ENCODE data around the gene APOD. TPM values are rescaled to one million over a fixed set of nuclear protein-coding genes. Genes with fewer than 3 reads are reported as not detected.

APOD gene
- total RNA-seq, 1 donor from 2014 or later = 549 TPM

DNA sequence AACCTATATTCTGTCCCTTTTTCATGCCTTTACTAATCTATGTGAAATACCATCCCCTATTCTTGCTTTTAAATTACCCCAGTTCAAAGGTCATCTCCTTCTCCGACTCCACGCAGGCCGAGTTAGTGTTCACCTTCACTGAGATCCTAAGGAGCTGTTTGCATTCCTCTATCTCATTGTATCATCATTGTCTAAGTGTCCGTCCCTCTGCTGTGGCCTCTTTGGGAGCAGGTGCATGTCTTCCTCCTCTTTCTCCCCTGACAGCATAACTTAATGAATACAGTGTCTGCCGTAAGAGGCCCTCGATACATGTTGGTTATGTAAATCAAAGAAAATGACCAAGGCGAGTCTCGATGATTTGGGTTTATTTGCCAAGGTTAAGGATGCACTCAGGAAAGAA, 35.7 kb downstream of the APOD start:
- no peak overlapping the region for H3K27ac ChIP-seq
- DNase-seq (ENCODE audit: extremely low spot score in 2 of 2) = no peak
- TF ChIP-seq, protein P1, sequence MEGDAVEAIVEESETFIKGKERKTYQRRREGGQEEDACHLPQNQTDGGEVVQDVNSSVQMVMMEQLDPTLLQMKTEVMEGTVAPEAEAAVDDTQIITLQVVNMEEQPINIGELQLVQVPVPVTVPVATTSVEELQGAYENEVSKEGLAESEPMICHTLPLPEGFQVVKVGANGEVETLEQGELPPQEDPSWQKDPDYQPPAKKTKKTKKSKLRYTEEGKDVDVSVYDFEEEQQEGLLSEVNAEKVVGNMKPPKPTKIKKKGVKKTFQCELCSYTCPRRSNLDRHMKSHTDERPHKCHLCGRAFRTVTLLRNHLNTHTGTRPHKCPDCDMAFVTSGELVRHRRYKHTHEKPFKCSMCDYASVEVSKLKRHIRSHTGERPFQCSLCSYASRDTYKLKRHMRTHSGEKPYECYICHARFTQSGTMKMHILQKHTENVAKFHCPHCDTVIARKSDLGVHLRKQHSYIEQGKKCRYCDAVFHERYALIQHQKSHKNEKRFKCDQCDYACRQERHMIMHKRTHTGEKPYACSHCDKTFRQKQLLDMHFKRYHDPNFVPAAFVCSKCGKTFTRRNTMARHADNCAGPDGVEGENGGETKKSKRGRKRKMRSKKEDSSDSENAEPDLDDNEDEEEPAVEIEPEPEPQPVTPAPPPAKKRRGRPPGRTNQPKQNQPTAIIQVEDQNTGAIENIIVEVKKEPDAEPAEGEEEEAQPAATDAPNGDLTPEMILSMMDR (IDR thresholded peaks at IDR 0.05) = no peak
- no peak for TF ChIP-seq POLR2AphosphoS5 (IDR thresholded peaks at IDR 0.05; ENCODE audit: insufficient read depth in 1 of 2, low read depth in 1 of 2)
- no peak for TF ChIP-seq POLR2A (IDR thresholded peaks at IDR 0.05)
- intact Hi-C loops (cut with DNase I) = loop anchor here (10.0 kb wide), 1 partner anchor 863 kb away; the partner anchor contains the start of gene FAM43A
- H3K36me3 ChIP-seq = no peaks in the 10 kb centered on the region
- no peaks in the 10 kb centered on the region for H3K9me3 ChIP-seq
- no peaks in the 10 kb centered on the region for H3K27me3 ChIP-seq
- H3K4me3 ChIP-seq = no peak overlapping the region
- peaks cover 44% of the 10 kb centered on the region for H3K4me1 ChIP-seq

GRCh38 chr3:195546130-195546560, 37.6 kb downstream of the APOD start:
- no peaks in the 10 kb centered on the region for H3K9me3 ChIP-seq
- intact Hi-C loops (cut with DNase I) = loop anchor here (10.0 kb wide), 1 partner anchor 861 kb away; the partner anchor contains the start of gene FAM43A
- H3K4me1 ChIP-seq = peaks cover 41% of the 10 kb centered on the region
- no peak overlapping the region for H3K4me3 ChIP-seq
- H3K27ac ChIP-seq = peak overlapping the region; percentile 35
- H3K36me3 ChIP-seq = no peaks in the 10 kb centered on the region
- H3K27me3 ChIP-seq = no peaks in the 10 kb centered on the region
- no peak for DNase-seq (ENCODE audit: extremely low spot score in 2 of 2)
- TF ChIP-seq, protein P1 (IDR thresholded peaks at IDR 0.05) = no peak
- TF ChIP-seq POLR2AphosphoS5 (IDR thresholded peaks at IDR 0.05; ENCODE audit: insufficient read depth in 1 of 2, low read depth in 1 of 2) = peak in 1 of 2 donors; percentile 52

DNA sequence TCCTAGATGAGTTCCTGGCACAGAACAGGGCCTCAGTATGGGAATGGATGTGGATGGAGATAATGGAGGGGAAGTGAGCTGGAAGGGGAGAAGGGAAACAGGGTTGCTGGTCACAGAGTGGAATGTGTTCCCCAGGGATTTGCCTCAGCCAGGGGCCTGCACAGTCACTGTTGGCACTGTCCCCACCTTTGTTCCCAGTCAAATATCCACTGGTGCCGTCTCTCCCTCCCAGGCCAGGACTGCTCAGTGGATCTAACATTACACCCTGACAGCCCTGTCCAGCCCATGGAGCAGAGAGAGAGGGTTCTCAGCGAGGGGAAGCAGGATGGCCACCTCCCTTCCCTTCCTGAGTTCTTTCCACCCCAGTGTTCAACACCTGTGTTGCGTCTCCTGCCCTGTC, 39.1 kb downstream of the APOD start:
- H3K27ac ChIP-seq = peak overlapping the region; percentile 86
- H3K27me3 ChIP-seq = no peaks in the 10 kb centered on the region
- intact Hi-C loops (cut with DNase I) = loop anchor here (10.0 kb wide), 1 partner anchor 860 kb away; the partner anchor contains the start of gene FAM43A
- no peak overlapping the region for H3K4me3 ChIP-seq
- peaks cover 43% of the 10 kb centered on the region for H3K4me1 ChIP-seq
- DNase-seq (ENCODE audit: extremely low spot score in 2 of 2) = no peak
- no peaks in the 10 kb centered on the region for H3K36me3 ChIP-seq
- H3K9me3 ChIP-seq = no peaks in the 10 kb centered on the region
- no peak for TF ChIP-seq POLR2A (IDR thresholded peaks at IDR 0.05)
- TF ChIP-seq, protein P1 (IDR thresholded peaks at IDR 0.05) = no peak
- TF ChIP-seq POLR2AphosphoS5 (IDR thresholded peaks at IDR 0.05; ENCODE audit: insufficient read depth in 1 of 2, low read depth in 1 of 2) = no peak

GRCh38 chr3:195544230-195544536, 39.6 kb downstream of the APOD start:
- no peak overlapping the region for H3K4me3 ChIP-seq
- H3K27me3 ChIP-seq = no peaks in the 10 kb centered on the region
- no peaks in the 10 kb centered on the region for H3K9me3 ChIP-seq
- TF ChIP-seq, protein P1 (IDR thresholded peaks at IDR 0.05) = no peak
- no peak for TF ChIP-seq POLR2AphosphoS5 (IDR thresholded peaks at IDR 0.05; ENCODE audit: insufficient read depth in 1 of 2, low read depth in 1 of 2)
- TF ChIP-seq POLR2A (IDR thresholded peaks at IDR 0.05) = no peak
- peak overlapping the region; percentile 86 for H3K27ac ChIP-seq
- no peaks in the 10 kb centered on the region for H3K36me3 ChIP-seq
- no peak for DNase-seq (ENCODE audit: extremely low spot score in 2 of 2)
- intact Hi-C loops (cut with DNase I) = loop anchor here (10.0 kb wide), 1 partner anchor 859 kb away; the partner anchor contains the start of gene FAM43A
- peaks cover 48% of the 10 kb centered on the region for H3K4me1 ChIP-seq

DNA sequence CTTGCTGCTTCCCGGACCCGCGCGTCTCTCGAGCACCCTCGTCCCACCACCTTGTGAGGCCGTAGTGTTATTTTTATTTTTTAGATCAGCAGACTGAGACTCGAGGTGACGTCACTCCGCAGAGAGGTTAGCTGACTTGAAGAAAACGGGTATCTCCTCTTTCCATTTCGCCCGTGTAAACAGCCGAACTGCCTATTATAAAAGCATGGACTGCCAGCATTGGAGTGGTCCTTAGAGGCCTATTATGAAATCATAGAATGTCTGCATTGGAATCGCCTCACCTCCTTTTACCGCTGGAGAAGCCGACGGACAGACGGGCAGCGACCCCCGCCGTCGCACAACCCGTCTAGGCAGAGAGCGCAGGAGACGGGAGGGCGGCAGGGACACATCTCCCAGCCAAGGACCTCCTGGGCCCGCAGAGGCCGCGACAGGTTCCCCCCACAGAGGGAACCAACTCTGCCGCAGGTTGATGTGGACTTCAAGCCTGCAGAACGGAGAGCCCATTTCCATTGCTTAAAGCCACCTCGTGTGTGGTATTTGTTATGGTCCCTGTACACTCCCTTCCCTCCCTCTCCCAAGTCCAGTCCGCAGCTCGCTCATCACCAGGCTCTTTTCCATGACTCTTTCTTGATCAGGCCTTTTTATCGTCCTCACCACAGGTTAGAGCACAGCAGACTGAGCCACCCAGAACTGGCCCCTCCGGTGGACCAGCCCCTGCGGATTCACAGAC, 40.1 kb downstream of the APOD start:
- peak in 1 of 2 donors; percentile 95 for DNase-seq (ENCODE audit: extremely low spot score in 2 of 2)
- intact Hi-C loops (cut with DNase I) = loop anchor here (10.0 kb wide), 1 partner anchor 859 kb away; the partner anchor contains the start of gene FAM43A
- TF ChIP-seq POLR2AphosphoS5 (IDR thresholded peaks at IDR 0.05; ENCODE audit: insufficient read depth in 1 of 2, low read depth in 1 of 2) (no peak), POLR2A (IDR thresholded peaks at IDR 0.05) (no peak)
- TF ChIP-seq, protein P1 (IDR thresholded peaks at IDR 0.05) = no peak
- no peaks in the 10 kb centered on the region for H3K27me3 ChIP-seq
- H3K36me3 ChIP-seq = no peaks in the 10 kb centered on the region
- H3K4me1 ChIP-seq = peaks cover 53% of the 10 kb centered on the region
- no peaks in the 10 kb centered on the region for H3K9me3 ChIP-seq
- peak overlapping the region; percentile 88 to 95 for H3K4me3 ChIP-seq
- H3K27ac ChIP-seq = peak overlapping the region; percentile 86

All from vagina (tissue), 2 donors.